GM12873 (cell line): ENCODE measurements around the gene FKBP5.

Experiments used
- CTCF ChIP-seq: IDR thresholded peaks from 2 replicates; pipeline ENCODE4 v1.5.1; 2012; ENCODE audit warnings: low read depth, mild to moderate bottlenecking, moderate library complexity, low read length, control low read depth; ENCODE audit not compliant: insufficient read depth; ENCODE audit errors: missing control alignments

The FKBP5 gene

GRCh38 chr6:35564733-35565132, 124.0 kb downstream of the FKBP5 start:
- TF ChIP-seq CTCF = no peak

GRCh38 chr6:35562060-35562459, 126.7 kb downstream of the FKBP5 start:
- TF ChIP-seq CTCF = no peak

GRCh38 chr6:35561113-35561512, 127.6 kb downstream of the FKBP5 start:
- no peak for TF ChIP-seq CTCF

GRCh38 chr6:35558571-35558970, 130.1 kb downstream of the FKBP5 start:
- TF ChIP-seq CTCF = no peak

GRCh38 chr6:35557239-35557638, 131.5 kb downstream of the FKBP5 start:
- TF ChIP-seq CTCF = no peak

- TF ChIP-seq CTCF = no peak
These were observed 133.9 kb downstream of the FKBP5 start for GRCh38 chr6:35554811-35555210.

- no peak for TF ChIP-seq CTCF
These were observed 135.4 kb downstream of the FKBP5 start for GRCh38 chr6:35553315-35553714.
